HG02610 (cell line): ENCODE results near the gene DYRK2.

Source experiments
- ATAC-seq: cut with Tn5 transposase; IDR thresholded peaks from one replicate; pipeline ENCODE4 v1.9.1; 2021; ENCODE audit warnings: mild to moderate bottlenecking, moderate library complexity; ENCODE audit not compliant: unreplicated experiment

Gene DYRK2

GRCh38 chr12:67698672-67699581 is 50.4 kb downstream of the DYRK2 start:
- peak; percentile 90 for ATAC-seq

GRCh38 chr12:67701121-67701520 is 52.6 kb downstream of the DYRK2 start:
- ATAC-seq = no peak

- no peak for ATAC-seq
Observed at GRCh38 chr12:67702136-67702535, 53.6 kb downstream of the DYRK2 start.

GRCh38 chr12:67704071-67704470 is 55.5 kb downstream of the DYRK2 start:
- no peak for ATAC-seq

GRCh38 chr12:67705394-67706370 is 57.1 kb downstream of the DYRK2 start:
- ATAC-seq = no peak

GRCh38 chr12:67709367-67709954 is 60.9 kb downstream of the DYRK2 start:
- no peak for ATAC-seq

- ATAC-seq = peak; percentile 93
Observed at GRCh38 chr12:67710582-67710981, 62.0 kb downstream of the DYRK2 start.

- ATAC-seq = no peak
Observed at GRCh38 chr12:67712011-67712410, 63.5 kb downstream of the DYRK2 start.

GRCh38 chr12:67714648-67715047 is 66.1 kb downstream of the DYRK2 start:
- no peak for ATAC-seq
